GM23248 (cell line): ENCODE results near the gene UCP2. TPM values are rescaled to one million over a fixed set of nuclear protein-coding genes. Genes with fewer than 3 reads are reported as not detected.
A peak's percentile ranks its signal among the peaks of the same experiment; 100 is the strongest.

Source experiments
- DNase-seq: peaks from one replicate; pipeline ENCODE4 v3.0.0-alpha.2; 2015
- H2AFZ ChIP-seq: fragments of 200-600 bp; sonication (generic); 2 replicates; pipeline ENCODE4 v1.6.1; 2016; ENCODE audit warnings: antibody characterized with exemption
- H3F3A ChIP-seq: fragments of 200-600 bp; sonication (generic); 2 replicates; pipeline ENCODE4 v1.6.1; 2016; ENCODE audit warnings: mild to moderate bottlenecking, antibody characterized with exemption, mixed run types; ENCODE audit not compliant: insufficient read depth
- H3K27ac ChIP-seq: fragments of 200-600 bp; sonication (generic); 2 replicates; pipeline ENCODE4 v1.5.1; 2016; ENCODE audit warnings: mild to moderate bottlenecking
- H3K27me3 ChIP-seq: fragments of 200-600 bp; sonication (generic); replicated peaks from 2 replicates; pipeline ENCODE4 v1.6.1; 2016; ENCODE audit warnings: mild to moderate bottlenecking; ENCODE audit not compliant: insufficient read depth
- H3K36me3 ChIP-seq: fragments of 200-600 bp; sonication (generic); 2 replicates; pipeline ENCODE4 v1.6.1; 2016; ENCODE audit warnings: low read depth, mild to moderate bottlenecking
- H3K4me1 ChIP-seq: fragments of 200-600 bp; sonication (generic); 2 replicates; pipeline ENCODE4 v1.6.1; 2016; ENCODE audit warnings: mild to moderate bottlenecking; ENCODE audit not compliant: insufficient read depth
- H3K4me2 ChIP-seq: fragments of 200-600 bp; sonication (generic); one replicate; pipeline ENCODE4 v1.6.1; 2016; ENCODE audit warnings: mild to moderate bottlenecking; ENCODE audit not compliant: unreplicated experiment
- H3K4me3 ChIP-seq: fragments of 200-600 bp; sonication (generic); 2 replicates; pipeline ENCODE4 v1.5.1; 2016; ENCODE audit warnings: mild to moderate bottlenecking
- H3K79me2 ChIP-seq: fragments of 200-600 bp; sonication (generic); 2 replicates; pipeline ENCODE4 v1.6.1; 2016; ENCODE audit warnings: mild to moderate bottlenecking; ENCODE audit not compliant: insufficient read depth
- H3K9ac ChIP-seq: fragments of 200-600 bp; sonication (generic); 2 replicates; pipeline ENCODE4 v1.6.1; 2016; ENCODE audit warnings: mild to moderate bottlenecking
- H3K9me2 ChIP-seq: fragments of 200-600 bp; sonication (generic); 2 replicates; pipeline ENCODE4 v1.6.1; 2016; ENCODE audit warnings: mixed run types, mild to moderate bottlenecking, moderate library complexity; ENCODE audit not compliant: insufficient read depth
- H3K9me3 ChIP-seq: fragments of 200-600 bp; sonication (generic); one replicate; pipeline ENCODE4 v1.6.1; 2017; ENCODE audit warnings: low read depth
- H4K20me1 ChIP-seq: fragments of 200-600 bp; sonication (generic); 2 replicates; pipeline ENCODE4 v1.6.0; 2016; ENCODE audit not compliant: insufficient read depth
- EZH2 ChIP-seq: fragments of 200-600 bp; sonication (generic); IDR thresholded peaks from 2 replicates; pipeline ENCODE4 v1.6.1; 2018; ENCODE audit warnings: antibody characterized with exemption, mild to moderate bottlenecking; ENCODE audit not compliant: insufficient read depth, poor library complexity, severe bottlenecking
- EZH2phosphoT487 ChIP-seq: fragments of 200-600 bp; sonication (generic); IDR thresholded peaks from 2 replicates; pipeline ENCODE4 v1.6.1; 2018; ENCODE audit warnings: antibody characterized with exemption, moderate library complexity, mild to moderate bottlenecking, low read depth; ENCODE audit not compliant: insufficient read depth
- WGBS, 2 experiments: methylation state at CpG; one replicate each; pipeline ENCODE4 v1.1.6; 2015 to 2017; ENCODE audit warnings: low lambda C conversion rate in 2 of 2, low coverage in 1 of 2; ENCODE audit errors: missing lambda C conversion rate in 2 of 2; 5-methylcytosine and 5-hydroxymethylcytosine counted together
- in situ Hi-C: fragments of 300-500 bp; cut with MboI; formaldehyde crosslinking; loops from 2 replicates; pipeline ENCODE4 v1.15.0; 2020
- polyA plus RNA-seq: library from polyadenylated mRNA; unstranded; fragments of >200 nt; fragmentation: Nextera tagmentation; extraction: Ambion mirVana; gene quantifications from 2 replicates; pipeline ENCODE4 v1.2.1, GENCODE V29; 2016
- total RNA-seq: library from RNA; depleted of rRNA; stranded (reverse); fragments of >200 nt; shearing (Covaris generic); gene quantifications from 2 replicates; pipeline ENCODE4 v1.2.3, GENCODE V29; 2014; rRNA removed

UCP2 gene
- total and polyA plus RNA-seq, 2 experiments from 2014 or later, result 2.0 TPM; not detected in 1

GRCh38 chr11:73931951-73932350 is 50.7 kb downstream of the UCP2 start:
- Histone ChIP-seq H3K4me2 (no peak overlapping the region), H2AFZ (no peak overlapping the region), H3K9ac (no peak overlapping the region), H4K20me1 (no peaks in the 10 kb centered on the region), H3K4me1 (no peaks in the 10 kb centered on the region), H3K9me2 (no peaks in the 10 kb centered on the region), H3K79me2 (no peaks in the 10 kb centered on the region), H3K36me3 (no peaks in the 10 kb centered on the region), H3F3A (0 out of 2 replicates have a peak, but pooled peaks cover 5% of the 10 kb centered on the region), H3K9me3 (no peaks in the 10 kb centered on the region), H3K27me3 (no peaks in the 10 kb centered on the region), H3K27ac (no peak overlapping the region), H3K4me3 (no peak overlapping the region)
- DNase-seq, result no peak
- TF ChIP-seq EZH2phosphoT487, result no peak
- no peak for TF ChIP-seq EZH2
- in situ Hi-C loops, result no loop called here
- 81 to 90% methylated on average over 6 of the region's 6 CpGs for WGBS, 2 experiments

- Histone ChIP-seq H3K9me3 (no peaks in the 10 kb centered on the region), H3K4me2 (no peak overlapping the region), H3K27me3 (no peaks in the 10 kb centered on the region), H3K79me2 (no peaks in the 10 kb centered on the region), H2AFZ (peak overlapping the region; percentile 63; the same call in 1 of the 2 replicates), H3F3A (0 out of 2 replicates have a peak, but pooled peaks cover 5% of the 10 kb centered on the region), H3K4me1 (no peaks in the 10 kb centered on the region), H3K27ac (no peak overlapping the region), H3K9me2 (no peaks in the 10 kb centered on the region), H3K4me3 (no peak overlapping the region), H3K9ac (no peak overlapping the region), H4K20me1 (no peaks in the 10 kb centered on the region), H3K36me3 (no peaks in the 10 kb centered on the region)
- TF ChIP-seq EZH2 (no peak), EZH2phosphoT487 (no peak)
- in situ Hi-C loops, result no loop called here
- peak; percentile 89 for DNase-seq
- 63 to 65% methylated on average over 7 of the region's 7 CpGs for WGBS, 2 experiments
These were observed 51.5 kb downstream of the UCP2 start for GRCh38 chr11:73931039-73931645.

- no peaks in the 10 kb centered on the region for H3K4me1 ChIP-seq
- no peaks in the 10 kb centered on the region for H3K9me3 ChIP-seq
- TF ChIP-seq EZH2phosphoT487 (no peak), EZH2 (no peak)
- H3K27ac ChIP-seq, result no peak overlapping the region
- no peak overlapping the region for H3K9ac ChIP-seq
- no peak overlapping the region for H2AFZ ChIP-seq
- H3K36me3 ChIP-seq, result 0 out of 2 replicates have a peak, but pooled peaks cover 5% of the 10 kb centered on the region
- no peaks in the 10 kb centered on the region for H3K9me2 ChIP-seq
- H3F3A ChIP-seq, result 0 out of 2 replicates have a peak, but pooled peaks cover 5% of the 10 kb centered on the region
- in situ Hi-C loops, result no loop called here
- no peaks in the 10 kb centered on the region for H3K27me3 ChIP-seq
- no peak overlapping the region for H3K4me3 ChIP-seq
- DNase-seq, result no peak
- 95 to 99% methylated on average over 2 of the region's 2 CpGs for WGBS, 2 experiments
- H3K4me2 ChIP-seq, result no peak overlapping the region
- H4K20me1 ChIP-seq, result no peaks in the 10 kb centered on the region
- no peaks in the 10 kb centered on the region for H3K79me2 ChIP-seq
These were observed 53.3 kb downstream of the UCP2 start for GRCh38 chr11:73929388-73929787.

Other genes with a start within 250 kb of the UCP2 start
- 123 and 147 TPM in 2 replicates for gene RAB6A, start 221.8 kb downstream of the UCP2 start, total RNA-seq
- gene RAB6A, start 221.8 kb downstream of the UCP2 start, polyA plus RNA-seq, result 145 and 151 TPM in 2 replicates
- 21.4 and 35.0 TPM in 2 replicates for gene MRPL48, start 195.0 kb downstream of the UCP2 start, total RNA-seq
- 39.4 and 40.1 TPM in 2 replicates for gene MRPL48, start 195.0 kb downstream of the UCP2 start, polyA plus RNA-seq
- 67.7 and 79.0 TPM in 2 replicates for gene COA4, start 106.0 kb downstream of the UCP2 start, total RNA-seq
- gene COA4, start 106.0 kb downstream of the UCP2 start, polyA plus RNA-seq, result 78.5 and 84.0 TPM in 2 replicates
- gene PAAF1, start 105.8 kb downstream of the UCP2 start, total RNA-seq, result 6.2 and 6.7 TPM in 2 replicates
- 24.1 and 27.2 TPM in 2 replicates for gene PAAF1, start 105.8 kb downstream of the UCP2 start, polyA plus RNA-seq
- not detected in 2 replicates for gene DNAJB13, start 31.8 kb downstream of the UCP2 start, total RNA-seq
- gene DNAJB13, start 31.8 kb downstream of the UCP2 start, polyA plus RNA-seq, result 0.41 TPM in 2 replicates
- gene UCP3, start 26.2 kb upstream of the UCP2 start, total RNA-seq, result 0.11 TPM in 1 of 2 replicates, not detected in the other
- gene UCP3, start 26.2 kb upstream of the UCP2 start, polyA plus RNA-seq, result 0.22 TPM in 1 of 2 replicates, not detected in the other
- 9.2 and 29.6 TPM in 2 replicates for gene C2CD3, start 188.2 kb upstream of the UCP2 start, total RNA-seq
- gene C2CD3, start 188.2 kb upstream of the UCP2 start, polyA plus RNA-seq, result 6.9 and 7.3 TPM in 2 replicates
- 41.5 and 43.6 TPM in 2 replicates for gene PPME1, start 188.4 kb upstream of the UCP2 start, total RNA-seq
- gene PPME1, start 188.4 kb upstream of the UCP2 start, polyA plus RNA-seq, result 62.1 and 63.5 TPM in 2 replicates